ENCODE results near the gene ATAT1.
"Not testable (repeated sequence)": the region's sequence is repeated elsewhere in the genome, so short reads cannot be mapped to it uniquely, and the experiment has no call there.

ATAT1 gene

DNA sequence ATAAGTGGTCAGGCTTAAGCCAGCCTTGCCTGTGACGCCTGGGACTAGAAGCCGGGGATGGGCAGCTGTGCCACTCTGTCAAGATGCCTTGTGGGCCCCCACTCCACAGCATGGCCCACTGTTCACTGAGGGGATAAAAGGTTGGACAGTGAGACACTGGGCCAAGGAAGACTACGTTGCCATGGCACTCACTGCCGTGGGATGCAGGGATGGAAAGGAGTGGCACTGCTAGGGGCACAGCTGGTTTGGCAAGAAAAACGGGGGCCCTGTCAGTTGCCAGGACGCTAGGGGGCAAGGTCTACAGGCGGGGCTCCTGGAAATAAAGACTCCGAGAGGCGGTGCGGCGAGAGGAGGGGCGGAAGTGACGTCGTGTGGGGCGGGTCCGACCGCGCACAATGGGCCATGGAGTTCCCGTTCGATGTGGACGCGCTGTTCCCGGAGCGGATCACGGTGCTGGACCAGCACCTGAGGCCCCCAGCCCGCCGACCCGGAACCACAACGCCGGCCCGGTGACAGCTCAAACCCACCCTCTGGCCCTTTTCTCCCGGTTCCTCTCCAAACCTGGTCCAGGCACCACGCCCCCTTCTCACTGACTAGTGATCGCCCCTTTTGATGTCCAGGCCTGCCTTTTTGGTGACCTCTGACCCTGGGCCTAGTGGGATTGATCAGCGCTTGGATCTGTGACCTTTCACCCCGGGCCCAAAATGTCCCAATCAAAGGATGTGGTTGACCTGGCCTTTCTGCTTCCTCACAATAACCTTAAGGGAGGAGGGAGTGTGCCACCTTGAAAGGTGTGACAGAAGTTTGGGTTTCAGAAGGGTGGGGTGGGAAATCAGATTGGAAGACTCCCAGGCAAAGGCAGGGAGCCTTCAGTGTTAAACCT is at the start of gene ATAT1:
Gene ATAT1, plus strand, starts transcription at position 391 of the 883 bp plus-strand sequence.
- Histone ChIP-seq H3K4me1 (ENCODE audit: control insufficient read depth, insufficient read depth, low read length, unreplicated experiment) (peaks cover 12% of the 10 kb centered on the region), H3K36me3 (ENCODE audit: insufficient read depth, low read length) (peaks cover 13% of the 10 kb centered on the region; the same call in 1 of the 2 replicates), H3K27me3 (ENCODE audit: insufficient read depth, low read length) (no peaks in the 10 kb centered on the region), H2AFZ (ENCODE audit: low read length, unreplicated experiment) (peak within 1 kb of the TSS; percentile 57), H3K27ac (ENCODE audit: low read depth, low read length) (peak within 1 kb of the TSS; percentile 50), H3K4me3 (ENCODE audit: low read depth, low read length) (peak within 1 kb of the TSS; percentile 80), H3K79me2 (ENCODE audit: control insufficient read depth, insufficient read depth, low read length, unreplicated experiment) (no peaks in the 10 kb centered on the region)

DNA sequence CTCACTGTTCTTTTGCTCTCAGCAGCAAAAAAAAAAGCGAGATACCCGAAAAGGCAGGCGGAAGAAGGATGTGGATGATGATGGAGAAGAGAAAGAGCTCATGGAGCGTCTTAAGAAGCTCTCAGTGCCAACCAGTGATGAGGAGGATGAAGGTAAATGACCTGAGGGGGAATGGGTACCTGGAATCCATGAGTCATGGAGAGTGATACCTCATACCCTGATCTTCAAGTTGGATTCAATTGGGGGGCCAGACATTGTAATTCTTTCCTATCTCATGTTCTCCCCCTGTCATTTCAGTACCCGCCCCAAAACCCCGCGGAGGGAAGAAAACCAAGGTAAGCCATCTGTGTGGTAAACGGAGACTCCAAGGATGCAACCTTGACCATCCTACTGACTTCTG is 48.6 kb upstream of the ATAT1 start:
- no peak overlapping the region for H2AFZ ChIP-seq (ENCODE audit: low read length, unreplicated experiment)
- H3K36me3 ChIP-seq (ENCODE audit: insufficient read depth, low read length), result peaks cover 38% of the 10 kb centered on the region

DNA sequence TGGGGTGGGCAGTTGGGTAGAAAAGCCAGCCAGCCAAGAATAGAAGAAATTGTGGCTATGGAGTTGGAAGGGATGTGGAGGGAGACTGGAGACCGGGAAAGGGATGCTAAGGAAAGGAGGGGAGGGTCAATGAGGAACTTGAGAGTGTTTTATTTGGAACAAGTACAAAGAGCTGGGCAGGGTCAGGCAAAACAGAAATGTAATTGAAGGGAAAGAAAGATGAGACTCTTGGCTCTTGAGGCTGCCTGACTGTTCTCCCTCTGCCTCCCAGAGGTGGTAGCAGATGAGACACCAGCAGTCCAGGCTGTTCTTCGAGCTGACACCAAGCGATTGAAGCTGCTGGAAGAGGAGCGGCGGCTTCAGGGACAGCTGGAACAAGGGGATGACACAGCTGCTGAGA is 42.8 kb upstream of the ATAT1 start:
- Histone ChIP-seq H3K36me3 (ENCODE audit: insufficient read depth, low read length) (peaks cover 33% of the 10 kb centered on the region), H3K27ac (ENCODE audit: low read depth, low read length) (no peak overlapping the region), H2AFZ (ENCODE audit: low read length, unreplicated experiment) (no peak overlapping the region), H3K4me1 (ENCODE audit: control insufficient read depth, insufficient read depth, low read length, unreplicated experiment) (no peaks in the 10 kb centered on the region), H3K4me3 (ENCODE audit: low read depth, low read length) (no peak overlapping the region), H3K27me3 (ENCODE audit: insufficient read depth, low read length) (no peaks in the 10 kb centered on the region), H3K79me2 (ENCODE audit: control insufficient read depth, insufficient read depth, low read length, unreplicated experiment) (no peaks in the 10 kb centered on the region)

More for the DNA sequence above, 48.6 kb upstream of the ATAT1 start:
- Histone ChIP-seq H3K4me3 (ENCODE audit: low read depth, low read length) (no peak overlapping the region), H3K4me1 (ENCODE audit: control insufficient read depth, insufficient read depth, low read length, unreplicated experiment) (peaks cover 15% of the 10 kb centered on the region), H3K79me2 (ENCODE audit: control insufficient read depth, insufficient read depth, low read length, unreplicated experiment) (peaks cover 43% of the 10 kb centered on the region), H3K27ac (ENCODE audit: low read depth, low read length) (no peak overlapping the region), H3K27me3 (ENCODE audit: insufficient read depth, low read length) (no peaks in the 10 kb centered on the region)

DNA sequence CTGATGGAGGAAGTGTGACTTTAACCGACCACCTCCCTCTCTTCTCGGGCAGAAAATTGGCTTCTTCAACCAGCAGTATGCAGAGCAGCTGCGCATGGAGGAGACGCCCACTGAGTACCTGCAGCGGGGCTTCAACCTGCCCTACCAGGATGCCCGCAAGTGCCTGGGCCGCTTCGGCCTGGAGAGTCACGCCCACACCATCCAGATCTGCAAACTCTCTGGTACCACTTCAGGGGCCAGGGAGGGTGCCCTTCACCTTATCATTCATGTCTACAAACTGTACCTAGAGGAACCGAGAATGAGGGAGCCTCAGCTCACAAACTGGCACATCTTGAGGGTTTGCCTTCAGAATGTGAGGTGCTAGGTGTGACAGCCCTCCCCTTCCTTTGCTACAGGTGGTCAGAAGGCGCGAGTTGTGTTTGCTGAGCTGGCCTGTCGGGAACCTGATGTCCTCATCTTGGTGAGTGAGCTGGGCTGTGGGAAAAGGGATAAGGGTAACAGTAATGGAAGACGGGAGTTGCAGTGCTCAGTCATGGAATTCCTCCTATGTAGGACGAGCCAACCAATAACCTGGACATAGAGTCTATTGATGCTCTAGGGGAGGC is 36.8 kb upstream of the ATAT1 start:
- no peaks in the 10 kb centered on the region for H3K79me2 ChIP-seq (ENCODE audit: control insufficient read depth, insufficient read depth, low read length, unreplicated experiment)
- no peaks in the 10 kb centered on the region for H3K27me3 ChIP-seq (ENCODE audit: insufficient read depth, low read length)
- peaks cover 13% of the 10 kb centered on the region for H3K4me1 ChIP-seq (ENCODE audit: control insufficient read depth, insufficient read depth, low read length, unreplicated experiment)
- no peak overlapping the region for H3K4me3 ChIP-seq (ENCODE audit: low read depth, low read length)
- peak overlapping the region; percentile 69; the same call in 1 of the 2 replicates for H3K27ac ChIP-seq (ENCODE audit: low read depth, low read length)
- no peak overlapping the region for H2AFZ ChIP-seq (ENCODE audit: low read length, unreplicated experiment)
- H3K36me3 ChIP-seq (ENCODE audit: insufficient read depth, low read length), result peaks cover 18% of the 10 kb centered on the region

DNA sequence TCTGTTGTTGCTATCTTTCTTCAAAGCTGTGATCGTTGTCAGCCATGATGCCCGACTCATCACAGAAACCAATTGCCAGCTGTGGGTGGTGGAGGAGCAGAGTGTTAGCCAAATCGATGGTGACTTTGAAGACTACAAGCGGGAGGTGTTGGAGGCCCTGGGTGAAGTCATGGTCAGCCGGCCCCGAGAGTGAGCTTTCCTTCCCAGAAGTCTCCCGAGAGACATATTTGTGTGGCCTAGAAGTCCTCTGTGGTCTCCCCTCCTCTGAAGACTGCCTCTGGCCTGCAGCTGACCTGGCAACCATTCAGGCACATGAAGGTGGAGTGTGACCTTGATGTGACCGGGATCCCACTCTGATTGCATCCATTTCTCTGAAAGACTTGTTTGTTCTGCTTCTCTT is 36.2 kb upstream of the ATAT1 start:
- no peak overlapping the region for H2AFZ ChIP-seq (ENCODE audit: low read length, unreplicated experiment)
- H3K36me3 ChIP-seq (ENCODE audit: insufficient read depth, low read length), result peaks cover 18% of the 10 kb centered on the region
- no peaks in the 10 kb centered on the region for H3K27me3 ChIP-seq (ENCODE audit: insufficient read depth, low read length)
- no peaks in the 10 kb centered on the region for H3K79me2 ChIP-seq (ENCODE audit: control insufficient read depth, insufficient read depth, low read length, unreplicated experiment)
- no peak overlapping the region for H3K4me3 ChIP-seq (ENCODE audit: low read depth, low read length)
- H3K27ac ChIP-seq (ENCODE audit: low read depth, low read length), result peak overlapping the region; percentile 69
- peaks cover 13% of the 10 kb centered on the region for H3K4me1 ChIP-seq (ENCODE audit: control insufficient read depth, insufficient read depth, low read length, unreplicated experiment)

DNA sequence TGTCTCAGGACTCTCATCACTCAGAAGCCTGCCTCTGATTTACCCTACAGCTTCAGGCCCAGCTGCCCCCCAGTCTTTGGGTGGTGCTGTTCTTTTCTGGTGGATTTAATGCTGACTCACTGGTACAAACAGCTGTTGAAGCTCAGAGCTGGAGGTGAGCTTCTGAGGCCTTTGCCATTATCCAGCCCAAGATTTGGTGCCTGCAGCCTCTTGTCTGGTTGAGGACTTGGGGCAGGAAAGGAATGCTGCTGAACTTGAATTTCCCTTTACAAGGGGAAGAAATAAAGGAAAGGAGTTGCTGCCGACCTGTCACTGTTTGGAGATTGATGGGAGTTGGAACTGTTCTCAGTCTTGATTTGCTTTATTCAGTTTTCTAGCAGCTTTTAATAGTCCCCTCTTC is 35.7 kb upstream of the ATAT1 start:
- Histone ChIP-seq H3K36me3 (ENCODE audit: insufficient read depth, low read length) (peaks cover 18% of the 10 kb centered on the region), H3K4me1 (ENCODE audit: control insufficient read depth, insufficient read depth, low read length, unreplicated experiment) (peaks cover 13% of the 10 kb centered on the region), H3K79me2 (ENCODE audit: control insufficient read depth, insufficient read depth, low read length, unreplicated experiment) (no peaks in the 10 kb centered on the region), H3K27ac (ENCODE audit: low read depth, low read length) (peak overlapping the region; percentile 69), H3K4me3 (ENCODE audit: low read depth, low read length) (no peak overlapping the region), H2AFZ (ENCODE audit: low read length, unreplicated experiment) (no peak overlapping the region), H3K27me3 (ENCODE audit: insufficient read depth, low read length) (no peaks in the 10 kb centered on the region)

DNA sequence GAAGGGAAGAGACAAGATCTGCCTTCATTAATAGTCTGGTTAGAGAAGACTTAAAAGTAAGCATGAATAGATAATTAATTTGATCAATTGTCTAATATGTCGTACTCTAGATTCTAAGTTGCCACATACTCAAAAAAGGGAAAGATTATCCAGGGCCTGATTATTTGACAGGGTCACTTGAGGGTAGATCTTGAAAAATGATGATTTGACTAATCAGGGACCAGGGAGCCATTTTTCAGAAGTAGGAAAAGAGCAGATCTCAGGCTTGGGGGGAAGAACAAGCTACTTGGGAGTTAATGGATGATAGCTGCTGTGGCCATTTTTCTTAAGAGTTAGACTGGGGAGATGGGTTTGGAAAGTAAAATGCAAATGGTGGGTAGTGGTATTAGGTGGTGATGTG is 34.4 kb upstream of the ATAT1 start:
- Histone ChIP-seq H3K27me3 (ENCODE audit: insufficient read depth, low read length) (no peaks in the 10 kb centered on the region), H3K79me2 (ENCODE audit: control insufficient read depth, insufficient read depth, low read length, unreplicated experiment) (no peaks in the 10 kb centered on the region), H3K36me3 (ENCODE audit: insufficient read depth, low read length) (peaks cover 10% of the 10 kb centered on the region), H2AFZ (ENCODE audit: low read length, unreplicated experiment) (no peak overlapping the region), H3K27ac (ENCODE audit: low read depth, low read length) (no peak overlapping the region), H3K4me3 (ENCODE audit: low read depth, low read length) (no peak overlapping the region), H3K4me1 (ENCODE audit: control insufficient read depth, insufficient read depth, low read length, unreplicated experiment) (peaks cover 13% of the 10 kb centered on the region)

DNA sequence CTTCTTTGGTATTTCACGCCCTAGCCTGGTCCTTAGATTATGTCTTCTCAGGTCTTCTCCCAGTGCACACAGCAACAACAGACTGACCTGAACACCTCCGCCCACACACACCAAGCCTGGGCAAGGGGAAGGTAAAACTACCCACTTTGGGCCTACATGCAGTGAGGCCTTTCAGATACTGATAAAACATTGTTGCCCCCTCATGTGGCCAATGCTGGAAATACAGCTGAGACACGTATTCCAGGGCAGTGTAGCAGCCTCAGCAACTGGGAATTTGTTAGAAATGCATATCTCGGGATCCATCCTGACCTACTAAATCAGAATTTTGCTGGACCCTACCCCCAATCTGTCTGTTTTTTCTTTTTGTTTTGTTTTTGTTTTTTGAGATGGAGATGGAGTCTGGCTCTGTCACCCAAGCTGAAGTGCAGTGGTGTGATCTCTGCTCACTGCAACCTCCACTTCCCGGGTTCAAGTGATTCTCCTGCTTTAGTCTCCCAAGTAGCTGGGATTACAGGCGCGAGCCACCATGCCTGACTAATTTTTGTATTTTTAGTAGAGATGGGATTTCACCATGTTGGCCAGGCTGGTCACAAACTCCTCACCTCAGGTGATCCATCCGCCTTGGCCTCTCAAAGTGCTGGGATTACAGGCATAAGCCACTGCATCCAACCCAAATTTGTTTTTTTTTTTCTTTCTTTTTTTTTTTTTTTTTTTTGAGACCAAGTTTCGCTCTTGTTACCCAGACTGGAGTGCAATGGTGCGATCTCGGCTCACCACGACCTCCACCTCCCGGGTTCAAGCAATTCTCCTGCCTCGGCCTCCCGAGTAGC is 29.1 kb upstream of the ATAT1 start:
- not testable (repeated sequence) for H2AFZ ChIP-seq (ENCODE audit: low read length, unreplicated experiment); H3K4me1 ChIP-seq (ENCODE audit: control insufficient read depth, insufficient read depth, low read length, unreplicated experiment); H3K27me3 ChIP-seq (ENCODE audit: insufficient read depth, low read length); H3K79me2 ChIP-seq (ENCODE audit: control insufficient read depth, insufficient read depth, low read length, unreplicated experiment); H3K27ac ChIP-seq (ENCODE audit: low read depth, low read length); H3K4me3 ChIP-seq (ENCODE audit: low read depth, low read length)
- H3K36me3 ChIP-seq (ENCODE audit: insufficient read depth, low read length), result peaks cover 14% of the 10 kb centered on the region; the same call in 1 of the 2 replicates

DNA sequence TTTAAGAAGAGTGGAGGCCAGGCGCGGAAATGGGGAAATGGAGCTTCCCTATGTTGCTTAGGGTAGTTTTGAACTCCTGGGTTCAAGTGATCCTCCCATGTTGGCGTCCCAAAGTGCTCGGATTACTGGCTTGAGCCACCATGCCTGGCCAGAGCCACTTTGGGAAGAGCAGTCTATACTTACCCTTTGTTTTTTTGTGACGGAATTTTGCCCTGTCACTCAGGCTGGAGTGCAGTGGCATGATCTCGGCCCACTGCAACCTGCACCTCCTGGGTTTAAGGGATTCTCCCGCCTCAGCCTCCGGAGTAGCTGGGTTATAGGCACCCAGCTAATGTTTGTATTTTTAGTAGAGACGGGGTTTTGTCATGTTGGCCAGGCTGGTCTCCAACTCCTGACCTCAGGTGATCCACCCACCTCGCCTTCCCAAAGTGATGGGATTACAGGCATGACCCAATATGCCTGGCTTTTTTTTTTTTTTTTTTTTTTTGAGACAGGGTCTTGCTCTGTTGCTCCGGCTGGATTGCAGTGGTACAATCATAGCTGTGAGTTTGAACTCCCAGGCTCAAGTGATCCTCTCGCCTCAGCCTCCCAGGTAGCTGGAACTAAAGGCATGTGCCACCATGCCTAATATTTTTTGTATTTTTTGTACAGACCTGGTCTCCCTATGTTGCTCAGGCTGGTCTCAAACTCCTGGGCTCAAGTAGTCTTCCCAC is 27.6 kb upstream of the ATAT1 start:
- H3K4me1 ChIP-seq (ENCODE audit: control insufficient read depth, insufficient read depth, low read length, unreplicated experiment), result no peaks in the 10 kb centered on the region
- H3K4me3 ChIP-seq (ENCODE audit: low read depth, low read length), result no peak overlapping the region
- H3K79me2 ChIP-seq (ENCODE audit: control insufficient read depth, insufficient read depth, low read length, unreplicated experiment), result no peaks in the 10 kb centered on the region
- H3K27ac ChIP-seq (ENCODE audit: low read depth, low read length), result no peak overlapping the region
- H3K27me3 ChIP-seq (ENCODE audit: insufficient read depth, low read length), result no peaks in the 10 kb centered on the region
- peaks cover 27% of the 10 kb centered on the region; the same call in 1 of the 2 replicates for H3K36me3 ChIP-seq (ENCODE audit: insufficient read depth, low read length)
- no peak overlapping the region for H2AFZ ChIP-seq (ENCODE audit: low read length, unreplicated experiment)
